AG09319 (cell line): ENCODE results near the gene PPP3CB.

ENCODE experiments used
- DNase-seq: peaks from one replicate; pipeline ENCODE4 v3.0.0-alpha.2; 2010; ENCODE audit warnings: low read depth; ENCODE audit errors: extremely low read depth
- TF ChIP-seq, protein P1 (sequence below): IDR thresholded peaks from 2 replicates; pipeline ENCODE4 v1.5.1; 2011; ENCODE audit warnings: low read depth, mild to moderate bottlenecking, inconsistent platforms, low read length, moderate library complexity

The PPP3CB gene

DNA sequence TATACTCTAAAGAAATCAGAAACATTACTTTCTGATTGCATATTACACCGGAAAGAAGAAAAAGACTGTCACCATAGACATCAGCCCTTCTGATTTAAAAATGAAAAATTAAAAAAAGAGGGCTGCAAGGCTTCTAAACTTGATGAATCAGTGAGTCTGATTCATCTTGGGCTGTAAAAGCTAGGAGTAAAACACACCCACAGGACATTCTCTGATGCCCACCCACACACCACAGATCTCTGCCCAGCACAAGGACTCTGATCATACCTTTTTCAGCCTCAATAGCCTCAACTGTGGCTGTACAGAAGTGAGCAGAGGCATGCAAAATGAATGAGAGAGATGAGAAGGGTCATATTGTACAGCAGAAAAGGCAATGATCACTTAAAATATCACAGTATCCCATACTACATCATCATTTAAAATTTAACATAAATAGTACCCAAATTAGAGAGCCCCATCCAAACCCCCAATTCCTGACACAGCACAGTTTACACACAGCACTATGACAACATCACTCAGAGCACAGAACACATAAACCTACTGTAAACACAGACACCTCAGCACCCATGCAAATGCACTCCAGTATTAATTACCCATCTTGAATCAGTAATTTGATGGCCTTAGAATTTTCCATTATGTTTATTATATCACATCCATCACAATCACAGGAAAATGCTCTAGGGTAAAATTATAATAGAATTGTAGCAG is 56.1 kb downstream of the PPP3CB start:
- DNase-seq = no peak
- TF ChIP-seq, protein P1, sequence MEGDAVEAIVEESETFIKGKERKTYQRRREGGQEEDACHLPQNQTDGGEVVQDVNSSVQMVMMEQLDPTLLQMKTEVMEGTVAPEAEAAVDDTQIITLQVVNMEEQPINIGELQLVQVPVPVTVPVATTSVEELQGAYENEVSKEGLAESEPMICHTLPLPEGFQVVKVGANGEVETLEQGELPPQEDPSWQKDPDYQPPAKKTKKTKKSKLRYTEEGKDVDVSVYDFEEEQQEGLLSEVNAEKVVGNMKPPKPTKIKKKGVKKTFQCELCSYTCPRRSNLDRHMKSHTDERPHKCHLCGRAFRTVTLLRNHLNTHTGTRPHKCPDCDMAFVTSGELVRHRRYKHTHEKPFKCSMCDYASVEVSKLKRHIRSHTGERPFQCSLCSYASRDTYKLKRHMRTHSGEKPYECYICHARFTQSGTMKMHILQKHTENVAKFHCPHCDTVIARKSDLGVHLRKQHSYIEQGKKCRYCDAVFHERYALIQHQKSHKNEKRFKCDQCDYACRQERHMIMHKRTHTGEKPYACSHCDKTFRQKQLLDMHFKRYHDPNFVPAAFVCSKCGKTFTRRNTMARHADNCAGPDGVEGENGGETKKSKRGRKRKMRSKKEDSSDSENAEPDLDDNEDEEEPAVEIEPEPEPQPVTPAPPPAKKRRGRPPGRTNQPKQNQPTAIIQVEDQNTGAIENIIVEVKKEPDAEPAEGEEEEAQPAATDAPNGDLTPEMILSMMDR = no peak

DNA sequence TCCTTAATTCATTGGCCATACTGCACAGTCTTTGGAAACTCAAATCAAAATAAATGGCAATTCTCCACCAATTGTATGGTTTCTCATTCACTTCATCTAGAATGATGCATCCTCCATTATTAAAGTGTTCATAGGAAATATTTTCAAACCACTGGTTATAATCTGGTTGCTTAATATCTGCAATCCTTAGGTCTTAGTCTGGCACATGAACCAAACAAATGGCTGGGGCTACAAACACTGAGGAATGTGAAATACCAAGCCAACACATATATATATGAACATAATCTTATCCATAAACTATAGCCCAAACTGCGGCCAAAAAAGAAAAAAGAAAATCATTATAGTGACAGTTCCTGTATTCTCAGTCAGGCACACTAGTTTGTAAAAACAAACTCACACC is 56.8 kb downstream of the PPP3CB start:
- TF ChIP-seq, protein P1 = no peak
- DNase-seq = no peak

DNA sequence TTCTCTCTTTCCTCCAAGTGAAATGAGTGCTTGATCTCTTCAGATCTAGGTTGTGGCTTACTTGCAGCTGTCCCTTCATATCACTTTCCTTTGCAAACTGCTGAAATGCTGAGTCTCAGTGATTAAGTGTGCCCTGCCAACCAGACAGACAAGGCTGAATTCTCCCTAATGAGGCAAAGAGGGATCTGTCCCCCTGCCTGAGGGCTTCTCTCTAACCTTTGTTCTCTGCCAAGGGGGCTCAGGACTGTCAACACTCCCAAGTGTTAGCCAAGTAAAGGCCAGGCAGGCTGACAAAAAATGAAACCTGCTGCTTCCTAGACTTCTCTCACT is 62.3 kb downstream of the PPP3CB start, which contains the start of gene MSS51:
MSS51 (minus strand) TSS at position 24 of the 330 bp plus-strand sequence. CDS start 5,277 bp downstream, outside the sequence.
- no peak for DNase-seq
- TF ChIP-seq, protein P1 = no peak

DNA sequence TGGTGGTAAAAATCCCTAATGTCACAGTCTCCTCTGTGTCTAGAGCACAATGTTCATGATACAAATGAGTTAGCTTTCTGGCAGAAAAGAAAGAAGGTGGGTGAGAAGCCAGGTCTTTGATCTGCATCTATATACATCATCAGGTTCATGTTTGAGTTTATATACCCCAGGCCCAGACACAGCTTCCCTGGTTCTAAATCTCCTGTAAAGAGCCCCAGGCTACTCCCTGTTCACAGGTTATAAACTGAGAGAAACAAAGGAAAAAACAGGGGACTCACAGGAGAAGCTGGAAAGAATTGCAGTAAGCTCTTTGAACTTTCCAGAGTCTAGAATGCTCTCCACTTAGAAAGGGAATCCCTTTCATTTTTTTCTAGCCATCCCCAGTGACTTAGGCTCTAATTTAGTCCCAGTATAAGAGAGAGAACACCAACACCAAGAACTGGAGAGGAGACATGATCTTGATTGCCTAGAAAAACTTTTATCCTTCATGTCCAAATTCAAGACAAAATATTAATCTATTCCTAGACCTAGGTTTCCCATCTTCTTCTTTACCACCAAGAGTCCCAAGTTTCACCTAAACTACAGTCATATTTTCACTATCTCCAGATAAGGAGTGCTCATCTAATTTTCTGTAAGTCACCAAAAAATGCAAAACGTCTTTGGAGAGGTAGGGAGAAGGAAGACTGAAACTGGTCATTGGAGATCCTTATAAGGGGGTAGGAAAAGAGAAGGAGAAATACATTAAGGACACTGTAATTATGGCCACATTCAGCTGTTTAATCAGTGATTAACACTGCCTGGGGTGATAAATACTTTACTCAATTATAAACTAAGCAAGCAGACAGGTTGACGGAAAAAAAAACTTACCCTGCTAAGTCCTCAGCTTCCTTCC is 62.9 kb downstream of the PPP3CB start:
- DNase-seq = no peak
- TF ChIP-seq, protein P1 = no peak

DNA sequence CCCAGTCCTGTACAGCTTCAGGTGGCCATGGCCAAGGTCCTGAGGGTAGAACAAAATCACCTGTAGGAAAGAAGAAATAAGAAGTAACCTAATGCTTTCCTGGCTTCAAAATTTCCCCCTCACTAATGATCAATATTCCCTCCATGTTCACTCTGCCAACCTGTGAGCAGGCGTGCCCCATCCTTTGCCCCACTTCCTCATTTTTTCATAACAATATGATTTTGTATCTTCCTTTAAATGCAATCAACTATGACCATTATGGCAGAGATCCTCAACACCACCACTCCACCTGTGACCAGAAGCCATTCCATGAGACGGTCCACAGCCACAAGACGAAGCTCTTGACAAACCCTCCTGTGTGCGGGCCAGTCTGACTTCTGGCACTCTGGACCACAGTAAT is 69.5 kb downstream of the PPP3CB start:
- TF ChIP-seq, protein P1 = no peak
- DNase-seq = no peak

DNA sequence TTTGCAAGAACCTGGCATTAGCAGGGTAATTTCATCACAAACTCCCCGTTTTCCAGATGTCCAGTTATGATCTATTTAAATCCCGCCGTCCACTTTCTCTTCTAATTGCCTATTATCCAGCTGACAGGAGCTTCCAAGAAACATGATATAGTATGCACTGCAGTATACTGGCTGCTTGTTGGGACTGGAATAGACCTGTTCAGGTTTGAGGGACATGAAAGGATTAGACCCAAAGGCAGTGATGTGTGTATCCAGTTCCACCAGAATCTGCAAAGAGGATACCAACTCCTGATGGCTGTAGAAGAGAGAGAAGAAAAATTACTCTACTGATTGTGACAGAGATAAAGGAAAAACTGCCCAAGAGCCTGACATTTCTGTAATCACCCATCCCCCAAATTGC is 71.3 kb downstream of the PPP3CB start:
- DNase-seq = no peak
- TF ChIP-seq, protein P1 = no peak

DNA sequence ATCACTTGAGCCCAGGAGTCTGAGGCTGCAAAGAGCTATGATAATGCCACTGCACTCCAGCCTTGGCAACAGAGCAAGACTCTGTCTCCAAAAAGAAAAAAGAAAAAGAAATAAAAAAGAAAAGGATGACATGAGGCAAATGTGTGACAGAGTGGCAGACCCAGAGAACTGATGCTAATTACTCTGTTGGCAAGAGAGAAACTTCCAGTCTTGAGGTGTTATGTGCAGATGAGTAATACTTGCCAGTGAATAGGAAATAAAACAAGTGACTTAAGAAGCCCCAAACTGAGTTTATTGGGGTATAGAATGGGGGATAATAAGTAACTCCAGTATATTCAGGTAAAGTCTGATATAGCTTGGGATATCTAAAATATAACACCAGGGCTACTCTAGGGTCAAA is 72.5 kb downstream of the PPP3CB start:
- TF ChIP-seq, protein P1 = no peak

More for the DNA sequence above, 72.5 kb downstream of the PPP3CB start:
- DNase-seq = no peak
